GM19438 (cell line): Measurements from ENCODE around the gene LTB.

Experiments used
- ATAC-seq: cut with Tn5 transposase; IDR thresholded peaks from one replicate; pipeline ENCODE4 v1.9.1; 2021; ENCODE audit warnings: low read depth; ENCODE audit not compliant: unreplicated experiment

LTB gene, protein sequence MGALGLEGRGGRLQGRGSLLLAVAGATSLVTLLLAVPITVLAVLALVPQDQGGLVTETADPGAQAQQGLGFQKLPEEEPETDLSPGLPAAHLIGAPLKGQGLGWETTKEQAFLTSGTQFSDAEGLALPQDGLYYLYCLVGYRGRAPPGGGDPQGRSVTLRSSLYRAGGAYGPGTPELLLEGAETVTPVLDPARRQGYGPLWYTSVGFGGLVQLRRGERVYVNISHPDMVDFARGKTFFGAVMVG

DNA sequence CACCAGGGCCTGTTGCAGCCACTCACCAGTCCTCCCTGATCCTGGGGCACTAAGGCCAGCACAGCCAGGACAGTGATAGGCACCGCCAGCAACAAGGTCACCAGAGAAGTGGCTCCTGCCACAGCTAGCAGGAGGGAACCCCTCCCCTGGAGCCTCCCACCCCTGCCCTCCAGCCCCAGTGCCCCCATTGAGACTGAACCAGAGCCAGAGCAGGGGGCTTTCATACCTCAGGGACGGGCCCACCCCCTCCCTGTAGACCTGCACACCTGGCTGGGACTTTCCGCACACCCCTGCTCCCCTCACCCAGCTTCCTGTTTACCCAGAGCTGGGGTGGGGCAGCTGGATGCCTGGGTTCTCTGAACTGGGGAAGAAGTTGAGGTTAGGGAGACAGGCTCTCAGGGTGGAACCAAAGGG lies at the start of gene LTB:
TSS of gene LTB (minus strand) at position 195 of the 414 bp plus-strand sequence. CDS start at position 188, 7 bp downstream.
- ATAC-seq: no peak

DNA sequence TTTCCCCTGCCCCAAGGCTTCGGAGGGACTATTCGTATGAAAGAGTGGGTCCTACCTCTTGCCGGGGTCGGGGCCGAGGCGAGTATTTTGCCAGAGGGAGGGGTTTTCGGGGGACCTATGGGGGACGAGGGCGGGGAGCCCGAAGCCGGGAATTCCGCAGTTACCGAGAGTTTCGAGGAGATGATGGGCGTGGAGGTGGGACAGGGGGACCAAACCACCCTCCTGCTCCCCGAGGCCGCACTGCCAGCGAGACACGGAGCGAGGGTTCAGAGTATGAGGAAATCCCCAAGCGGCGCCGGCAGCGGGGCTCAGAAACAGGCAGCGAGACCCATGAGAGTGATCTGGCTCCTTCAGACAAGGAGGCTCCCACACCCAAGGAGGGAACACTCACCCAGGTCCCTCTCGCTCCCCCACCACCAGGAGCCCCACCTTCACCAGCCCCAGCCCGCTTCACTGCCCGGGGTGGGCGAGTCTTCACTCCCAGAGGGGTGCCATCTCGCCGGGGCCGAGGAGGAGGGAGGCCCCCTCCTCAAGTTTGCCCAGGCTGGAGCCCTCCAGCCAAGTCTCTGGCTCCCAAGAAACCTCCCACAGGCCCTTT lies 49.6 kb upstream of the LTB start:
- no peak for ATAC-seq

DNA sequence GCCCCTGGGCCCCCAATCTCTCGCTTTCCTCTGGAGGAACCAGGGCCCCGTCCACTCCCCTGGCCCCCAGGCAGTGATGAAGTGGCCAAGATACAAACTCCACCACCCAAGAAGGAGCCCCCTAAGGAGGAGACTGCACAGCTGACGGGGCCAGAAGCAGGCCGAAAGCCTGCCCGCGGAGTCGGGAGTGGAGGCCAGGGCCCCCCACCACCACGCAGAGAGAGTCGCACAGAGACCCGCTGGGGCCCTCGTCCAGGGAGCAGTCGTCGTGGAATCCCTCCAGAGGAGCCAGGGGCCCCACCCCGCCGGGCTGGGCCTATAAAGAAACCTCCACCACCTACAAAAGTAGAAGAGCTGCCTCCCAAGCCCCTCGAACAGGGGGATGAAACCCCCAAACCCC lies 49.0 kb upstream of the LTB start:
- no peak for ATAC-seq

DNA sequence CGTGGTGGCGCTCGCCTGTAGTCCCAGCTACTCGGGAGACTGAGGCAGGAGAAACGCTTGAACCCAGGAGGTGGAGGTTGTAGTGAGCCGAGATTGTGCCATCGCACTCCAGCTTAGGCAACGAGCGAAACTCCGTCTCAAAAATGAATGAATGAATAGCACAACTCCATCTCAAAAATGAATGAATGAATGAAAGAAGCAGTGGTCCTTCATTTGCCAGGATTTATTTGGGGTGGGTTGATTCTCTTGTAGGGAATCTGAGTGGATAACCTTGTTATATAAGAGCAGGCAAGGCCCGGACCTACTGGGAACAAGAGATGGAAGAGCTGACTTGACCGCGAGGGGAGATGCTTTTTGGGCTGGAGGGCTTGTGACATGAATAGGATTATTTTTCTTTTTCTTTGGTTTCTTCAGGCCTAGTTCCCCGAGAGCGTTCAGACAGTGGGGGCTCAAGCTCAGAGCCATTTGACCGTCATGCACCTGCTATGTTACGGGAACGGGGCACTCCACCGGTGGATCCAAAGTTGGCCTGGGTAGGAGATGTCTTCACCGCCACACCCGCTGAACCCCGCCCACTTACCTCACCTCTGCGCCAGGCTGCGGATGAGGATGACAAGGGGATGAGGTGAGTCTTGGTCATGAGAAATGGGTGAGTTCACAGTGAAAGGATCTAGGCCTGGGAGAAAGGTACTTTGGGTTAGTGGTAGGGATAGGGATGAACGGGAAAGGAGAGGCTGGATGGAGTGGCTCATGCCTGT lies 48.1 kb upstream of the LTB start:
- ATAC-seq: no peak

DNA sequence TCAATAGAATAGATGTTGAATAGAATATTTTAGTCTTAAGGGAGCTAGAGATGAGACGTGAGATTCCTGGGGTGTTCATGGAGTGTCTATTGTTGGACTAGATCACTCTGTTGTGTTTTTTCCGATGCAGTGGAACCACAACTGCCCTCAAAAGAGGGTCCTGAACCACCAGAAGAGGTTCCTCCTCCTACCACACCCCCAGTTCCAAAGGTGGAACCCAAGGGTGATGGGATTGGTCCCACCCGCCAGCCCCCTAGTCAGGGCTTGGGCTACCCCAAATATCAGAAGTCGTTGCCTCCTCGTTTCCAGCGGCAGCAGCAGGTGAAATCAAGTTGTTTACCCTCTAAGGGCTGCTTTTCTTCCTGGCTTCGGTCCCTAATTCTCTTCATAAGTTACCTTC lies 46.8 kb upstream of the LTB start:
- no peak for ATAC-seq

DNA sequence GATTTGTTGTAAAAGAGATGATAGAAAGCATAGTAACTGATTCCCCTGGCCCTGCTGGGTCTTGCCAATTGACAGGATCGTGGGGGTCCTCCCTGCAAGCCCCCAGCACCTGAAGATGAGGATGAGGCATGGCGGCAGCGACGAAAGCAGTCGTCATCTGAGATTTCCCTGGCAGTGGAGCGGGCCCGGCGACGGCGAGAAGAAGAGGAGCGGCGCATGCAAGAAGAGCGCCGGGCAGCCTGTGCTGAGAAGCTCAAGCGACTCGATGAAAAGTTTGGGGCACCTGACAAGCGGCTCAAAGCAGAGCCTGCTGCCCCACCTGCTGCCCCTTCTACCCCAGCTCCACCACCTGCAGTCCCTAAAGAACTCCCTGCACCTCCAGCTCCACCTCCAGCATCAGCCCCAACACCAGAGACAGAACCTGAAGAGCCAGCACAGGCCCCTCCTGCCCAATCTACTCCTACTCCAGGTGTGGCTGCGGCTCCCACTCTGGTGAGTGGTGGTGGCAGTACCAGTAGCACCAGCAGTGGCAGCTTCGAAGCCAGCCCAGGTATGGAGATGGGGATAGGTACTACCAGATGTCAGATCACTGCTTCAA lies 45.6 kb upstream of the LTB start:
- no peak for ATAC-seq

DNA sequence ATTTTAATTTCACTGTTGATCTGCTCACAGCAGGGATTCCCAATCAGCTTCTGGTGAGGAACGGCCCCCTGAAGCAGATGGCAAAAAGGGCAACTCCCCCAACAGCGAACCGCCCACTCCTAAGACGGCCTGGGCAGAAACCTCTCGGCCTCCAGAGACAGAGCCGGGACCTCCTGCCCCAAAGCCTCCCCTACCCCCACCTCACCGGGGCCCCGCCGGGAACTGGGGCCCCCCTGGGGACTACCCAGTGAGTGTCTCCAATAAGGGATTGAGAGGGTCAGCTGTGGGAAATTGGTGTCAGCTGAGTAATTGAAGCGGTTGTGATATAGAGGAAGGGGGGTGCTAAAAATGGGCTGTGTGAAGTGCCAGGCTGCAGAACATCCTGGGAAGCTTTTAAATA lies 44.7 kb upstream of the LTB start:
- no peak for ATAC-seq

DNA sequence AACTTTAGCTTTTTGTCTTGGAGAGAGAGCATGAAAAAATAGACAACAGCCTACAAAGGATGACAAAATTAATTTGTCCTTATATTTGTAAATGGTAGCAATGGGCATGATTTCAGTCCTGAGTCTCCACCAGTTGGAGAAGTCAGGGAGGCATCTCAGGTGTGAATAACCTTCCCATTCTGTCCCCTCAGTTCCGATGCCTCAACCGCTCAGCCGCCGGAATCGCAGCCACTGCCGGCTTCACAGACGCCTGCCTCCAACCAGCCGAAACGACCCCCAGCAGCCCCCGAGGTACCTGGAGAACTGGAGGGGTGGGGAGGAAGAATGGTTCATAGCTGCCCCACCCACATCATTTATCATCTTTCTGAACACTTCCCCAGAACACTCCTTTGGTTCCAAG lies 41.8 kb upstream of the LTB start:
- no peak for ATAC-seq

DNA sequence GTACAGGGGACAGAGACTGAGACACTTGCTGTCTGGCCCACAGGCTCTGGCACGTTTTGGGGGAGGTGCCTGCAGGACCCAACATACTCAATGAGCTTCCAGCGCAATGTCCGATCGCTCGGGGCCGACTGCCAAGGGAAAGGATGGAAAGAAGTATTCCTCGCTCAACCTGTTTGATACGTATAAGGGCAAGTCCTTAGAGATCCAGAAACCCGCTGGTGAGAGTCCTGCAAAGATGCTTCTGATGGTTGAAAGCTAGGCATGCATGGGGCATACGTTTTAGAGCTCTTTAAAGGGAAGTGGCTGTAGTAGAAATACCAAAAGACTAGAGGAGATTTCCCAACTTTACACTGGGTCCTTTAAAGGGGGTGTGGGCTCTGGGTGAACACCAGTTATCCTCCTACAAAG lies 40.5 kb upstream of the LTB start:
- ATAC-seq: no peak

DNA sequence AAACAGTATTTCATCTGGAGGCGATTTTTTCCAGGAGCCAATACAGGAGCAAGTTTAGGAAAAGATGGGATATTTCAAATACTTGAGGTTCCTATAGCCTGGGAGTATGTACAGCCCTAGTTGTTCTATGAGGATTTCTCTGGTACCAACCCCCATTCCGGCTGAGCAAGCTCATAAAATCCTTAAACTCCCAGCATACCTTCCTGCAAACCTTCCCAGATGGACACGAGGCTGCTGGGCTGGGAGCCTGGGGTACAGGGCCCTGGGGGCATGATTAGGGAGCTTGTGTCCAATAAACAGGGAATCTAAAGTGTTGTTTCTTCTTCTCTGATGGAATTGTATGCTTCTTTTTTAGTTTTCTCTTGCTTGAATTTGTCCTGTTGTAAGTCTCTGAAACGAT lies 39.8 kb upstream of the LTB start:
- ATAC-seq: no peak

DNA sequence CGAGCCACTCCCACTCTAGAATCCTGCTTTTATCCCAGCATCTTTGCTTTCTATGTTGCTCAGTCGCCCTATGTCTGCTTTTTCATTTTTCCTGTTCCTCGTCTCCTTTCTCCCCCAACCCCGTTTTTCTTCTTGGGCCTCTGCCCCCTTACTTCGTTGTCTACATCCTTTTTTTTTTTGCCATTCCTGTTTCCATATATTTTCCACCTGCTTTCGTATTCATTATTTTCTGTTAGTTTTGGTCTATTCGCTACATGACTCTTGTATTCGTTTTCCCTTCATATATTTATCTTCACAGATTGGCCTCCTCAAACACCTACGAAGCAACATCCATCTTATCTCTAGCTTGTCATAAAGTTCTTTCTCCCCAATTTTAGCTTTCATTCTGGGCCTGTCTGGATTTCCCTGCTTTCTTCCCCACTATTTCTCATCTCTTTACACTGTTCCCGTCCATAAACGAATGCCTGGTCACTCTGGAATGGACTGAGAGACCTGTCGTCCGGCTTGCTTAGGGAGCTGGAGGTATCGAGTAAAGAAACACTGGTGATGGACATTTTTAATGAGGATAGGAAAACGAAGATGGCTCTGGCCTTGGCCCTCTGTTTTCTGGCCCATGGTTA lies 39.2 kb upstream of the LTB start:
- ATAC-seq: no peak

DNA sequence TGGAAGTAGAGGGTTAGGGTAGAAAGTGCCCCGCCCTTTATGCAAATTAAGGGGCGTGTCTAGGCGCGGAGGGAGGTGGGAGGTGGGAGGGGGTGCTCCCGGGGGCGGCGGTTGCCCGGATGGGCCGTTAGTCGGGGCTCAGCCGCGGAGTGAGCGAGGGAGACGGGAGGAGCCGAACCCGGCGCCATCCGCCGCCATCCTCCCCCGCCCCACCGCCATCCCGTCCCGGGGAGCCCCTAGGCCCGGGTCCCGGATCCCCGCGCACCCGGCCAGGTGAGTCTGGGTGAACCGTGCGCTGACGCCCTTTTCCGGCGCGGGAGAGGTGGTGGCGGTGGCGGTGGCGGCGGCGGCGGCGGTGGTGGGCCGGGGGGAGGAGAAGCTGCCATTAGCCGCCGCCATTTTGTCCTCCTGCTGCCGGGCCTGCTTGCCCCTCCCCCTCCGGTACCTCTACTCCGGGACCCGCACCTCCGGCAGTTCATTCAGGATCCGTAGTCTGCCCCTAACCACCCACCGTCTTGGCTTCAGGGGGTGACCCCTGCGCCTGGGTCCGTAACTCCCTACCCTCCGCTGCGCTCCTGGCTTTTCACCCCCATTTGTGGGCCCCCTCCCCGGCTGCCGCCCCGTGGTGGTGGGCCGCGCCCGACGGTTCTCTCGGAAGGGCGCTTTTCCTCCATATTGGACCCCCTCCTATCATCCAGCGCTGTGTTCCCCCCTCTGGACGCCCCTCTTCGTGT lies 38.5 kb upstream of the LTB start, which contains the start of gene PRRC2A:
TSS of gene PRRC2A (plus strand) at position 130 of the 734 bp plus-strand sequence. CDS start 2,075 bp downstream, outside the sequence.
- ATAC-seq: peak; percentile 42

DNA sequence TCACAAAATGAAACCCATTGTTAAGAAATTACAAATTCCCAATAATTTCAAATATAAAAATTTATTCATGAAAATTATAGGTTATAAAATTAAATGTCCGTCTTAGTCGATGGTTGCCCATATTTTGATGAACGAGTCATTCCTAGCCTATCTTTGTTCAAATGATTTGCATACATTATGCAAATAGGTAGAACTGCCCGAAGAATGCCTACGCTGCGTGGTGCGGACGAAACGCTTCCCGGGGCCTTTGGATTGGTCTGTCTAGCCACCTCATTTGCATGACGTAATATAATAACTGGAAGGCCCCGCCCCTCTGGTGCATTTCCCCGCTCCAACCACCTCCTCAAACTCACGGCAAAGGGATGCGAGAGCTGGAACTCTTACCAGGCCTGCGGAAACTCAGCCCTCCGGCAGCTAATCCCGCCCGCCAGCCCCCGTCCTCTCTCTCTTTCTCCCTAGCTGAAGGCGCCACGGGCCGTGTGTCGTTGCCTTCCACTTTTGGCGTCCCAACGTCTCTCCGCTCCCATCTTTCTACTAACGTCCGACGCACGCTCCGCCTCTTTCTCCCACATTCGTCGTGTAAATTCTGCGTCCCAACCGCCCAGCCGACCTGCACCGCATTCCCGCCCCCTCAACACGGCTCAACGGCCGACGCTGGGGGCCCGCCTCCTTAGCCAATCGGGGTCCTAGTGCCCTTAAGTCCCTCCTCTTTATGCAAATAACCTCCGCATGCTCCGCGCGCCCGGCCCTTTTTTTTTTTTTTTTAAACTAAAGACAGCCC lies 37.8 kb upstream of the LTB start:
- peak; percentile 81 for ATAC-seq

DNA sequence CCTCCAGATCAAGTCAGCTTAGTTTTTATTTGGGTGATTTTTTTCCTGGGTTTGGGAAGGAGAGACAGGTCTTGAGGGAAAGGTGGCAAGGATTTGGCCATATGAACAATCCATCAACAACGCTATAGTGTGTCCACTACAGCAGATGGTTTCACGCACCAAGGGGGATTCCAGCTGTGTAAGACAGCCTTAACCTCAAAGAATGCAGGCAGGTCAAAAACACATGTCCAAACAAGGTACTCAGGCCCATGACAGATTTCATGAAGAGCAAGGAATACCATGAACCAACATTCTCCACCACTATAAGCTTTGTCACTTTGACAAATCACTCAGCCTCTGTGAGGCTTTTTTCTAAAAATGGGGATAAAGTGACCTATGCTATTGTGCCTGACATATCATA lies 34.8 kb upstream of the LTB start:
- no peak for ATAC-seq

DNA sequence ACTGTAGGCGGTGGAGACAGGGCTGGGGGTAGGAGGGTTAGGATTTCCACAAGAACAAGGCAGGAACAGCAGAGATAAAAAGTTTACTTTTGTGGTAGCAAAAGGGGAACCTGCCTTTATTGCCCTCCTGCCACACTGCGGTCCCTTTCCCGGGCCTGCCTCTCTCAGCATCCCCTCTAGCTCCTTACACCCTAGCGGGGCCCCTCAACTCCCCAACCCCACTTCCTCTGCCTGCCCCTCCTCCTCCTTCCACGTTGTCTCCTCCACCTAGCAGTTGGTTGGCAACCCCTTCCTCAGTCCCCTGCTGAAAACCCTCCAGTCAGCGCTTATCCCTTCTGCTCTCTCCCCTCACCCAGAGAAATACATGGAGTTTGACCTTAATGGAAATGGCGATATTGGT lies 33.5 kb upstream of the LTB start:
- no peak for ATAC-seq

DNA sequence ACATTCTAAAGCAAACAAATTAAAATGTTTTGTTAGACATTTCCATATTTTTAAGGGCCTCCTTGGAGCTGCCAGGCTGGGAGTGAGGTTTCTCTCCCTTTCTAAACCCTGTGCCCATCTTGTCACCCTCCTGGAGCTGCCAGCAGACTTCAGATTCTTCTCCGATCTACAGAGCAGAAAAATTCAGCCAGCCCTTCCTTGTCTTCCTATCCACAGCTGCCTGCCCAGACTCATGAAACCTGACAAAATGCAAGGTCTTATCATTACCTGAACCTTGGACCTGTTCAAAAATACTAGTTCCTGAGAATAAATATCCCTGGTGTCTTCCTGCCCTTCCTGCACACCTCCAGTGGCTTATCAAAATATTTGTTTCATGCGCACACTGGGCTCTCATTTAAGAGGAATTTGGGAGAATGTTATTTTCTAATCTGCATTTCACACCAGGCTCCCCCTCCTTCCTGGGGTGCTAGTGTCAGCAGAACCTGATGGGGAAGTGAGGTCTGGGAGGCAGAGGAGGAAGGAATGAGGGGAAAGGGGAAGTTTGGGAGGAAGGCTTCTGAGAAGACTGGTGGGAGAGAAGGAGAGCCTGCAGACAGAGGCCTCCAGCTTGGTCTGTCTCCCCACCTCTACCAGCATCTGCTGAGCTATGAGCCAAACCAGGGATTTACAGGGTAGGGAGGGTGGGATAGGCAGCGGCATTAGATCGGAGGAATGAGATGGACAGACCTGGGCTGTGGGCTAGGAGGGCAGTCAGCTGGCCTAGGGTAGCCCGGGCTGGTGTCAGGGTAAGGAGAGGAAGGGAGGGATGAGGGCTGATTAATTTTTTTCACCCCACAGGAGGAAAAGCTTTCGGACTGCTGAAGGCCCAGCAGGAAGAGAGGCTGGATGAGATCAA lies 32.7 kb upstream of the LTB start, which contains the start of gene AIF1:
TSS of gene AIF1 (plus strand) at position 551 of the 895 bp plus-strand sequence. CDS start at position 647, 96 bp downstream.
- no peak for ATAC-seq

DNA sequence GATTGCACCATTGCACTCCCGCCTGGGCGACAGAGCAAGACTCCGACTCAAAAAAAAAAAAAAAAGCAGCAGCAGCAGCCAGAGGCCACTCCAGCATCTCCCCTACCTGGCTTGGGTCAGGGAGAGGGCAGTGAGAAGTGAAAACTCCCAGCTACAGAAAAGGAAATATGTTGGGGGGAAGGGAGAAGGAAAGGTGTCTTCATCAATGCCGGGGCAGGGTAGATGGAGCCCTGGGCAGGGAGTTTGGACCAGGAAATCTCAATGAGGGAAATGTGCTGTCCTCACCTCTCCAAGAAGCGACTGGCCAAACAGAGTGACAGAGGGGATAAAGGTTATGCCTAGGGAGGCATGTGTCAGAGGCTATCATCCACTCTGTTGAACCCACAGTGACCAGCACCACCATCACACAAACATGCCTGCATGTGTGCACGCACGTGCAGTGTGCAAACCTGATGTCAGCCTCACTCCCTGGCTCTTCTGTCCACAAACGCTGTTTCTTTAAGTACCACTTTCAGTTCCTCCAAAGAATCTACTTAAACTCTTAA lies 31.9 kb upstream of the LTB start:
- ATAC-seq: no peak

DNA sequence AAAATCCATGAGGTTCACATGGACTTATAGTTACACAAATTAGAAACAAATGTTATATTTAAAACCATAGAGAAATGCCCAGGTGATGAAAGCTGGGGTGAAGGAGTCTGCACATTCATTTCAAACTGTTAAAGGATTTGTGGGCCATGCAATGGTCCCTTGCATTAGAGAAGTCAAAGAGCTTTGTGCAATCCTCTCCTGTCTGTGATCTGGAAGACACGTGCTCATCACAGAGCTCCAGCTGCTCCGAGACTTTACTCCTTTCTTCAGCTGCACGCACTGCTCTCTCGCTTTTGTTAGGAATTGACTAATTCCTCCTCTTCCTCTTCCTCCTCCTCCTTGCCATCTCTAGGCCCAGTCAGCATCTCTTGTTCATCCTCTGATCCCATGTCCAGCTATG lies 28.7 kb upstream of the LTB start:
- no peak for ATAC-seq
